ENCODE data around the gene PTPN6. TPM values are rescaled to one million over a fixed set of nuclear protein-coding genes. Genes with fewer than 3 reads are reported as not detected.

The PTPN6 gene
- total RNA-seq = not detected in 2 replicates

DNA sequence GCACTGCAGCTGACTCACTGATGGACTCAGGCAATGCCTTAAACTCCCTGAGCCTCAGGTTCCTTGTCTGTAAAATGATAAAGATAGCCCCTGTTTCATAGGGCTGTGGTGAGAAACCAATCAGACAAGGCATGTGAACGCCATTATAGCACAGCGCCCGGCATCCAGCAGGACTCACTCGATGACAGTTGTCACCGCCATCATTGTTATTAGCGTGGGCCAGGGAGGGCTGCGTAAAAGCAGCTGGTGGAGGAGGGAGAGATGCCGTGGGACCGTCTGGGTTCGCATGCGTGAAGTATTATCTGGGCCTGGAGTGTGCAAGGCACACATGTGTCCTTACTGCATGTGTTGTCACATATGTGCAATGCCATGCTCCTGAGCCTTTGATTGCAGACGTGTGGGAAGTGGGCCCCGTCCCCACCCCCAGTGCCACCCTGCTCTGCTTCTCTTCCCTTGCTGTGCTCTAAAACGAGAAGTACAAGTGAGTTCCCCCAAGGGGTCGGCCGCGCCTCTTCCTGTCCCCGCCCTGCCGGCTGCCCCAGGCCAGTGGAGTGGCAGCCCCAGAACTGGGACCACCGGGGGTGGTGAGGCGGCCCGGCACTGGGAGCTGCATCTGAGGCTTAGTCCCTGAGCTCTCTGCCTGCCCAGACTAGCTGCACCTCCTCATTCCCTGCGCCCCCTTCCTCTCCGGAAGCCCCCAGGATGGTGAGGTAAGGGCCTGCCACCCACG, at the start of gene PTPN6:
Gene PTPN6, plus strand, starts transcription at position 546 of the 730 bp plus-strand sequence. Its CDS starts 157 bp downstream, at position 703.

GRCh38 chr12:6904280-6905276, 46.6 kb upstream of the PTPN6 start, which contains the start of gene LRRC23:
TSS of gene LRRC23 (plus strand) at chr12:6904822. CDS start at chr12:6905634, 812 bp downstream.

DNA sequence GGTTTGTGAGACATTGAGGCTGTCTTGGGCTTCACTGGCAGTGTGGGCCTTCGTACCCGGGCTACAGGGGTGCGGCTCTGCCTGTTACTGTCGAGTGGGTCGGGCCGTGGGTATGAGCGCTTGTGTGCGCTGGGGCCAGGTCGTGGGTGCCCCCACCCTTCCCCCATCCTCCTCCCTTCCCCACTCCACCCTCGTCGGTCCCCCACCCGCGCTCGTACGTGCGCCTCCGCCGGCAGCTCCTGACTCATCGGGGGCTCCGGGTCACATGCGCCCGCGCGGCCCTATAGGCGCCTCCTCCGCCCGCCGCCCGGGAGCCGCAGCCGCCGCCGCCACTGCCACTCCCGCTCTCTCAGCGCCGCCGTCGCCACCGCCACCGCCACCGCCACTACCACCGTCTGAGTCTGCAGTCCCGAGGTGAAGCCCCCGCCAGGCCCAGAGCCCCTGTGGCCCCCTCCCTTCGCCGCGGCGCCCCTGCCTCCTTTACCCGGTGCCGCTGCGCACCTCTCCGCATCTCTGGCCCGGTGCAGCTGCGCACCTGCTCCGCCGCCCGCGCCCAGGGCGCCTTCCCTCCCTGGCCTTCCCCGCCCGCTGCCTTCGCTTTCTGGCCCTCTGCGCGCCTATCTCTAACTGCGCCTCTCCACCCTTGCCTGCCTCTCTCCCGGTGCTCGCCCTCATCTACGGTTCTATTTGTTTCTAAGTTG, 36.8 kb upstream of the PTPN6 start, which contains the start of gene ENO2:
Gene ENO2, plus strand, starts transcription at position 335 of the 701 bp plus-strand sequence. CDS start 1,253 bp downstream, outside the sequence.

GRCh38 chr12:6927379-6928021, 23.7 kb upstream of the PTPN6 start, which contains the start of gene ATN1:
TSS of gene ATN1 (plus strand) at chr12:6927959. CDS start at chr12:6934002, 6,043 bp downstream.

GRCh38 chr12:6943722-6944380, 7.3 kb upstream of the PTPN6 start, which contains the start of the genes C12orf57 and RNU7-1:
TSS of gene C12orf57 (plus strand) at chr12:6944022. CDS start at chr12:6944122, 100 bp downstream.
TSS of gene RNU7-1 (plus strand) at chr12:6943816.

Small RNAs within 50 kb of the gene (small RNA-seq; reads per million reads assigned to genes)
- gene MIR141 (5.8 reads per million, percentile 93 among the genes with 10 or more reads in this experiment), gene MIR200C (108 reads per million, percentile 99 among the genes with 10 or more reads in this experiment), gene RNU7-1 (not detected), gene SCARNA12 (4.2 reads per million, percentile 91 among the genes with 10 or more reads in this experiment)

Other genes starting within 250 kb of the PTPN6 start
- 97.4 TPM in 2 replicates for gene COPS7A, start 227.3 kb upstream of the PTPN6 start, total RNA-seq
- gene MLF2, start 198.2 kb upstream of the PTPN6 start, total RNA-seq = 133 and 141 TPM in 2 replicates
- 62.9 and 72.0 TPM in 2 replicates for gene PTMS, start 185.0 kb upstream of the PTPN6 start, total RNA-seq
- not detected in 2 replicates for gene LAG3, start 178.8 kb upstream of the PTPN6 start, total RNA-seq
- under 0.01 and 0.73 TPM in 2 replicates for gene CD4, start 161.8 kb upstream of the PTPN6 start, total RNA-seq
- 0.73 and 1.2 TPM in 2 replicates for gene GPR162, start 129.5 kb upstream of the PTPN6 start, total RNA-seq
- 44.1 and 49.3 TPM in 2 replicates for gene P3H3, start 122.9 kb upstream of the PTPN6 start, total RNA-seq
- gene GNB3, start 110.4 kb upstream of the PTPN6 start, total RNA-seq = 1.1 and 2.2 TPM in 2 replicates
- 29.4 and 36.4 TPM in 2 replicates for gene CDCA3, start 100.1 kb upstream of the PTPN6 start, total RNA-seq
- 86.7 and 96.4 TPM in 2 replicates for gene USP5, start 99.2 kb upstream of the PTPN6 start, total RNA-seq
- gene TPI1, start 83.8 kb upstream of the PTPN6 start, total RNA-seq = 941 and 1,349 TPM in 2 replicates
- gene SPSB2, start 78.1 kb upstream of the PTPN6 start, total RNA-seq = 4.0 and 4.9 TPM in 2 replicates
- 5.1 TPM in 2 replicates for gene LRRC23, start 46.5 kb upstream of the PTPN6 start, total RNA-seq
- 6.6 and 9.0 TPM in 2 replicates for gene ENO2, start 36.8 kb upstream of the PTPN6 start, total RNA-seq
- gene ATN1, start 23.4 kb upstream of the PTPN6 start, total RNA-seq = 10.3 and 11.7 TPM in 2 replicates
- gene RNU7-1, start 7.5 kb upstream of the PTPN6 start, total RNA-seq = not detected in 2 replicates
- gene C12orf57, start 7.3 kb upstream of the PTPN6 start, total RNA-seq = 37.7 and 63.9 TPM in 2 replicates
- 213 and 237 TPM in 2 replicates for gene PHB2, start 19.3 kb downstream of the PTPN6 start, total RNA-seq
- gene EMG1, start 19.6 kb downstream of the PTPN6 start, total RNA-seq = 44.5 and 46.1 TPM in 2 replicates
- gene LPCAT3, start 67.1 kb downstream of the PTPN6 start, total RNA-seq = 24.3 and 27.8 TPM in 2 replicates
- gene C1S, start 109.4 kb downstream of the PTPN6 start, total RNA-seq = 43.2 and 191 TPM in 2 replicates
- 30.1 and 155 TPM in 2 replicates for gene C1R, start 141.1 kb downstream of the PTPN6 start, total RNA-seq
- 28.7 and 43.4 TPM in 2 replicates for gene C1RL, start 157.9 kb downstream of the PTPN6 start, total RNA-seq
- gene RBP5, start 177.5 kb downstream of the PTPN6 start, total RNA-seq = not detected in 2 replicates
- 5.9 and 6.6 TPM in 2 replicates for gene CLSTN3, start 179.0 kb downstream of the PTPN6 start, total RNA-seq
- 27.6 and 30.5 TPM in 2 replicates for gene PEX5, start 238.3 kb downstream of the PTPN6 start, total RNA-seq

All from subcutaneous preadipocyte (primary cell).